IMR-90 (cell line): ENCODE measurements around the gene VAT1L. TPM values are rescaled to one million over a fixed set of nuclear protein-coding genes. Genes with fewer than 3 reads are reported as not detected.

Source experiments
- ATAC-seq: fragments of 200-7000 bp; cut with Tn5 transposase; 2 replicates; pipeline ENCODE4 v1.9.1; 2020; ENCODE audit warnings: low read depth, mild to moderate bottlenecking, moderate library complexity
- BruUV-seq: library from RNA; stranded (reverse); fragments of 400-500 nt; replicated peaks from 2 replicates; lab custom pipeline; 2021; lab: Mats Ljungman, UMichigan
- CTCF ChIA-PET: fragments of 300-600 bp; formaldehyde crosslinking; extraction: SDS; loops from one replicate; lab custom pipeline; 2021; ENCODE audit warnings: antibody characterized with exemption; lab: Yijun Ruan, JAX
- POLR2A ChIA-PET: fragments of 300-600 bp; sonication (Branson Sonifier 250); formaldehyde crosslinking; loops from one replicate; lab custom pipeline; 2022; ENCODE audit warnings: antibody characterized with exemption; ENCODE audit not compliant: unreplicated experiment; lab: Charles Lee
- DNase-seq: peaks from one replicate; pipeline ENCODE4 v3.0.0; 2013
- H2AFZ ChIP-seq: replicated peaks from 2 replicates; pipeline ENCODE3; 2013; ENCODE audit warnings: low read length, mild to moderate bottlenecking; ENCODE audit not compliant: poor library complexity
- H2AK5ac ChIP-seq: 2 replicates; pipeline ENCODE4 v1.6.1; 2013; ENCODE audit warnings: low read depth, low read length, inconsistent platforms
- H2AK9ac ChIP-seq: replicated peaks from 2 replicates; pipeline ENCODE3; 2013; ENCODE audit warnings: mild to moderate bottlenecking, low read depth, low read length, moderate library complexity; ENCODE audit not compliant: poor library complexity
- H2BK120ac ChIP-seq: 2 replicates; pipeline ENCODE4 v1.6.1; 2013; ENCODE audit warnings: low read depth, low read length, inconsistent platforms
- H2BK15ac ChIP-seq: 3 replicates; pipeline ENCODE4 v1.6.1; 2013; ENCODE audit warnings: low read depth, low read length, inconsistent platforms
- H2BK20ac ChIP-seq: 2 replicates; pipeline ENCODE4 v1.6.1; 2013; ENCODE audit warnings: low read depth, mild to moderate bottlenecking, inconsistent platforms, low read length, moderate library complexity
- H2BK5ac ChIP-seq: 2 replicates; pipeline ENCODE4 v1.6.1; 2013; ENCODE audit warnings: mild to moderate bottlenecking, low read depth, low read length, inconsistent platforms; ENCODE audit not compliant: poor library complexity, severe bottlenecking
- H3K14ac ChIP-seq: replicated peaks from 2 replicates; pipeline ENCODE4 v1.6.1; 2013; ENCODE audit warnings: low read depth, low read length, inconsistent platforms
- H3K18ac ChIP-seq: 2 replicates; pipeline ENCODE4 v1.6.1; 2013; ENCODE audit warnings: low read depth, low read length, control low read depth
- H3K23ac ChIP-seq: 2 replicates; pipeline ENCODE4 v1.6.1; 2013; ENCODE audit warnings: low read depth, low read length, inconsistent platforms
- H3K27ac ChIP-seq: 2 replicates; pipeline ENCODE4 v1.5.1; 2013; ENCODE audit warnings: mild to moderate bottlenecking, control low read depth, low read length; ENCODE audit not compliant: insufficient read depth
- H3K27me3 ChIP-seq: 2 replicates; pipeline ENCODE4 v1.6.1; 2013; ENCODE audit warnings: low read length; ENCODE audit not compliant: control insufficient read depth, insufficient read depth
- H3K36me3 ChIP-seq: 2 replicates; pipeline ENCODE4 v1.6.1; 2013; ENCODE audit warnings: low read length, mixed read lengths; ENCODE audit not compliant: control insufficient read depth, insufficient read depth
- H3K4ac ChIP-seq: 2 replicates; pipeline ENCODE4 v1.6.1; 2013; ENCODE audit warnings: low read depth, low read length, inconsistent platforms
- H3K4me1 ChIP-seq: 2 replicates; pipeline ENCODE4 v1.6.1; 2013; ENCODE audit warnings: low read length, mixed read lengths; ENCODE audit not compliant: control insufficient read depth, insufficient read depth
- H3K4me2 ChIP-seq: 2 replicates; pipeline ENCODE4 v1.6.1; 2013; ENCODE audit warnings: low read depth, mild to moderate bottlenecking, control low read depth, low read length, moderate library complexity
- H3K4me3 ChIP-seq: 2 replicates; pipeline ENCODE4 v1.5.1; 2013; ENCODE audit warnings: low read depth, mild to moderate bottlenecking, control low read depth, low read length, moderate library complexity; ENCODE audit not compliant: insufficient read depth
- H3K56ac ChIP-seq: 2 replicates; pipeline ENCODE4 v1.6.1; 2013; ENCODE audit warnings: low read length, inconsistent platforms; ENCODE audit not compliant: insufficient read depth; ENCODE audit errors: extremely low read depth
- H3K79me1 ChIP-seq, 2 experiments: 2 replicates each; pipeline ENCODE4 v1.6.1; 2013; ENCODE audit warnings: low read length in 2 of 2, inconsistent platforms in 1 of 2, low read depth in 1 of 2
- H3K9ac ChIP-seq: 2 replicates; pipeline ENCODE4 v1.6.1; 2013; ENCODE audit warnings: low read depth, low read length, control low read depth
- H3K9me1 ChIP-seq: 2 replicates; pipeline ENCODE4 v1.6.1; 2013; ENCODE audit warnings: low read length, inconsistent platforms; ENCODE audit not compliant: insufficient read depth
- H3K9me3 ChIP-seq: 2 replicates; pipeline ENCODE4 v1.6.1; 2013; ENCODE audit warnings: low read length; ENCODE audit not compliant: control insufficient read depth, insufficient read depth
- H4K20me1 ChIP-seq: 2 replicates; pipeline ENCODE4 v1.6.1; 2013; ENCODE audit warnings: low read length, inconsistent platforms; ENCODE audit not compliant: insufficient read depth
- H4K5ac ChIP-seq: 2 replicates; pipeline ENCODE4 v1.6.1; 2013; ENCODE audit warnings: mild to moderate bottlenecking, low read depth, low read length, control low read depth
- H4K8ac ChIP-seq, 2 experiments: 2 replicates each; pipeline ENCODE4 v1.6.1; 2013; ENCODE audit warnings: low read depth in 2 of 2, low read length in 2 of 2, control low read depth in 1 of 2, inconsistent platforms in 1 of 2
- H4K91ac ChIP-seq: 2 replicates; pipeline ENCODE4 v1.6.1; 2013; ENCODE audit warnings: low read depth, low read length, inconsistent platforms; ENCODE audit not compliant: insufficient read depth
- BHLHE40 ChIP-seq: fragments of 150-350 bp; IDR thresholded peaks from 2 replicates; pipeline ENCODE4 v1.6.1; 2016; ENCODE audit warnings: mild to moderate bottlenecking, low read depth, low read length
- CEBPB ChIP-seq: IDR thresholded peaks from 2 replicates; pipeline ENCODE4 v1.6.1; 2012; ENCODE audit warnings: low read depth, low read length, improper control_type of control experiment
- CHD1 ChIP-seq: IDR thresholded peaks from 2 replicates; pipeline ENCODE4 v1.6.1; 2012; ENCODE audit warnings: low read depth, low read length, improper control_type of control experiment
- CTCF ChIP-seq: conservative IDR thresholded peaks from 2 replicates; pipeline ENCODE4 v1.5.1; 2012; ENCODE audit warnings: mild to moderate bottlenecking, low read depth, low read length, improper control_type of control experiment
- FOS ChIP-seq: fragments of 150-350 bp; IDR thresholded peaks from 2 replicates; pipeline ENCODE4 v1.6.1; 2016; ENCODE audit warnings: low read depth, low read length
- MAFK ChIP-seq: IDR thresholded peaks from 2 replicates; pipeline ENCODE4 v1.6.1; 2012; ENCODE audit warnings: low read depth, low read length, improper control_type of control experiment
- MAZ ChIP-seq: IDR thresholded peaks from 2 replicates; pipeline ENCODE4 v1.6.1; 2012; ENCODE audit warnings: low read depth, mild to moderate bottlenecking, low read length, improper control_type of control experiment, moderate library complexity, borderline replicate concordance
- MXI1 ChIP-seq: IDR thresholded peaks from 2 replicates; pipeline ENCODE4 v1.6.1; 2012; ENCODE audit warnings: low read depth, mild to moderate bottlenecking, low read length, moderate library complexity, borderline replicate concordance
- NFE2L2 ChIP-seq: fragments of 150-350 bp; IDR thresholded peaks from 2 replicates; pipeline ENCODE4 v1.6.1; 2016; ENCODE audit warnings: low read depth, mild to moderate bottlenecking, low read length
- POLR2A ChIP-seq: IDR thresholded peaks from 2 replicates; pipeline ENCODE4 v1.6.1; 2012; ENCODE audit warnings: mild to moderate bottlenecking, low read depth, low read length
- RAD21 ChIP-seq: IDR thresholded peaks from 2 replicates; pipeline ENCODE4 v1.6.1; 2012; ENCODE audit warnings: low read length, improper control_type of control experiment
- RCOR1 ChIP-seq: IDR thresholded peaks from 2 replicates; pipeline ENCODE4 v1.6.1; 2012; ENCODE audit warnings: mild to moderate bottlenecking, low read length, improper control_type of control experiment; ENCODE audit not compliant: insufficient replicate concordance
- RFX5 ChIP-seq: IDR thresholded peaks from 2 replicates; pipeline ENCODE4 v1.8.0; 2012; ENCODE audit warnings: low read depth, mild to moderate bottlenecking, low read length, moderate library complexity
- SMC3 ChIP-seq: fragments of 150-350 bp; IDR thresholded peaks from 2 replicates; pipeline ENCODE4 v1.6.1; 2016; ENCODE audit warnings: low read depth, mild to moderate bottlenecking, antibody characterized with exemption, low read length, moderate library complexity
- USF2 ChIP-seq: fragments of 150-350 bp; IDR thresholded peaks from 2 replicates; pipeline ENCODE4 v1.6.1; 2017; ENCODE audit warnings: mild to moderate bottlenecking, antibody characterized with exemption, low read length, low read depth
- dilution Hi-C: fragments of 300-500 bp; cut with HindIII; formaldehyde crosslinking; loops from one replicate; pipeline ENCODE4 v1.14.3; 2018; ENCODE audit warnings: low sequenced_read_pairs; ENCODE audit not compliant: unreplicated experiment
- in situ Hi-C: fragments of 300-500 bp; cut with MboI; formaldehyde crosslinking; loops from 3 replicates; pipeline ENCODE4 v1.14.3; 2019; ENCODE audit warnings: low sequenced_read_pairs, inconsistent platforms, mixed read lengths
- intact Hi-C: fragments of 100-400 bp; cut with micrococcal nuclease; formaldehyde crosslinking; loops from 2 replicates; pipeline ENCODE4 v1.10.0; 2022
- polyA plus RNA-seq, 3 experiments: library from polyadenylated mRNA; depleted of rRNA; stranded (reverse); fragments of >200 nt; gene quantifications; 2 replicates each; pipeline ENCODE4 v1.2.3, GENCODE V29; 2012; ENCODE audit warnings: low replicate concordance in 1 of 3
- total RNA-seq: library from RNA; depleted of rRNA; stranded (reverse); fragments of >200 nt; gene quantifications from 2 replicates; pipeline ENCODE4 v1.2.3, GENCODE V29; 2012
- TF ChIP-seq, protein P1 (sequence below): fragments of 150-350 bp; IDR thresholded peaks from 2 replicates; pipeline ENCODE4 v1.6.1; 2016; ENCODE audit warnings: low read depth, mild to moderate bottlenecking, low read length, moderate library complexity, borderline replicate concordance

VAT1L gene
- total and polyA plus RNA-seq, 2 of the 4 experiments (the other 2 are of a cell fraction), result 15.4 to 18.5 TPM

DNA sequence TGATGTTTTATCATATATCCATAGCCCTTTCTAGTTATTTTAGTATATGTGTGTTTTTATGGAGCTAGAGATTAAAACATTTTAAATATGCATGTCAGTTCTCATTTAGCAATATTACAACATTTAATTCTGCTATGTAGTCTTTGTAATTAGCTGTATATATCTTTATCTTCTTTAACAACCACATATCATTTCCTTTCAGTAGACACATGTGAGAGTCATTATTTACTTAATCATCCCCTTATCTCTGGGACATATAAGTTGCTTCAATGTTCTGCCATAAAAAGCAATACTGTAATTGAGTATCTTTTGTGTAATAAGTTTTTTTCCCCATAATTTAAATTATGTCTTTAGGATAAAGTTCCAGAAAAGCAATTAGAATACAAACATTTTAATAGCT is 182.0 kb downstream of the VAT1L start:
- Histone ChIP-seq H2BK120ac (no peak overlapping the region), H3K4ac (no peak overlapping the region), H2AFZ (no peak overlapping the region), H3K9me3 (no peaks in the 10 kb centered on the region), H3K4me2 (no peak overlapping the region), H2BK20ac (no peak overlapping the region), H3K56ac (no peak overlapping the region), H4K5ac (no peak overlapping the region), H4K91ac (no peak overlapping the region), H3K23ac (no peak overlapping the region), H2AK9ac (no peak overlapping the region), H3K9ac (no peak overlapping the region), H3K9me1 (peaks cover 3% of the 10 kb centered on the region; the same call in 1 of the 2 replicates), H3K4me3 (no peak overlapping the region), H3K27ac (no peak overlapping the region), H3K18ac (no peak overlapping the region), H3K4me1 (no peaks in the 10 kb centered on the region), H3K79me1 (no peaks in the 10 kb centered on the region), H3K27me3 (no peaks in the 10 kb centered on the region), H2BK15ac (no peak overlapping the region), H3K36me3 (no peaks in the 10 kb centered on the region), H2BK5ac (no peak overlapping the region), H4K8ac (no peak overlapping the region), H2AK5ac (no peak overlapping the region), H4K20me1 (no peaks in the 10 kb centered on the region), H3K14ac (no peak overlapping the region)
- dilution Hi-C loops, result no loop called here
- in situ Hi-C loops, result loop anchor here (5.0 kb wide), 1 partner anchor 293 kb away; no protein-coding TSS in a partner anchor
- ATAC-seq (no peak), DNase-seq (no peak)
- intact Hi-C loops, result loop anchor here (2.0 to 10.0 kb wide), 4 partner anchors 32 to 736 kb away; partner anchors contain the start of gene VAT1L
- TF ChIP-seq RAD21, result no peak
- no peak for TF ChIP-seq RCOR1
- no peak for TF ChIP-seq FOS
- TF ChIP-seq MAFK, result no peak
- no peak for TF ChIP-seq CTCF
- TF ChIP-seq CHD1, result no peak
- TF ChIP-seq RFX5, result no peak
- TF ChIP-seq USF2, result no peak
- TF ChIP-seq, protein P1, sequence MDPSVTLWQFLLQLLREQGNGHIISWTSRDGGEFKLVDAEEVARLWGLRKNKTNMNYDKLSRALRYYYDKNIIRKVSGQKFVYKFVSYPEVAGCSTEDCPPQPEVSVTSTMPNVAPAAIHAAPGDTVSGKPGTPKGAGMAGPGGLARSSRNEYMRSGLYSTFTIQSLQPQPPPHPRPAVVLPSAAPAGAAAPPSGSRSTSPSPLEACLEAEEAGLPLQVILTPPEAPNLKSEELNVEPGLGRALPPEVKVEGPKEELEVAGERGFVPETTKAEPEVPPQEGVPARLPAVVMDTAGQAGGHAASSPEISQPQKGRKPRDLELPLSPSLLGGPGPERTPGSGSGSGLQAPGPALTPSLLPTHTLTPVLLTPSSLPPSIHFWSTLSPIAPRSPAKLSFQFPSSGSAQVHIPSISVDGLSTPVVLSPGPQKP, result no peak
- no peak for TF ChIP-seq BHLHE40
- no peak for TF ChIP-seq MAZ
- no peak for TF ChIP-seq SMC3
- TF ChIP-seq CEBPB, result no peak
- no peak for TF ChIP-seq NFE2L2
- TF ChIP-seq MXI1, result no peak
- no peak for TF ChIP-seq POLR2A
- BruUV-seq, result no TSS peak
- POLR2A ChIA-PET, result no interaction called here
- CTCF ChIA-PET, result interaction anchor here (1.1 to 3.1 kb wide), 4 partner anchors 32 to 295 kb away, joined by 3 to 13 read pairs (median 4); no protein-coding TSS in a partner anchor
